SW 1271 (cell line): Measurements from ENCODE around the gene CAP2.
"Not testable (repeated sequence)": the region's sequence is repeated elsewhere in the genome, so short reads cannot be mapped to it uniquely, and the experiment has no call there.

Source experiments
- DNase-seq, 2 experiments: peaks; one replicate each; lab custom pipeline; 2025; lab: John Stamatoyannopoulos, UW

CAP2 gene

DNA sequence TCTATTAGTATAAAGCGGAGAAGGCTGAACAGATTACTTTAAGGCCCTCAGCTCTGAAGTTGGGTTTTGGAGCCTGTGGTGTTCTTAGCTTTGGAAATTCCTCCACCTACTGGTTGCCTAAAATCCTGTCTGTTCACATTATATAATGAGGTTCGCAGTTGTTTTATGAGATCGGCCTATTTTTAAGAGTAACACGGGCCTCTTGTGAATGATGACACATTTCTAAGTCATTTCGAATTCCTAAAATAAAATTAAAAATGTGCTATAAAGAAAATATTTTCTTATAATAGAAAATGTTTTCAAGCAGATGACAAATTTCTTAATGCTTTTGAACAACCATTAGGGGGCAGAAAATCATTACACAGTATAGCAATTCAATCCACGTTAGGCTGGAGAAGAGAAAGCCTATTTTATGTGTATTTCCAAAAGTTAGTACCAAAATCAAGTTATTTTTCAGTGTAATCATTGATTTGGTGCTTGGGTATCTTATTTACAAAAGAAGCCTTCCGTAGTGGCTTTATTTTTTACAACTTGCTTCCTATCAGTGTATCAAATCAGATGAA lies 190.9 kb downstream of the CAP2 start:
- peak in 1 of 2 experiments; percentile 88 for DNase-seq

- DNase-seq = peak; percentile 47 to 67
Observed at GRCh38 chr6:17585766-17586490, 192.5 kb downstream of the CAP2 start.

GRCh38 chr6:17586623-17587022 lies 193.2 kb downstream of the CAP2 start:
- DNase-seq = not testable (repeated sequence)

GRCh38 chr6:17588011-17588410 lies 194.6 kb downstream of the CAP2 start:
- no peak for DNase-seq

GRCh38 chr6:17589406-17590096 lies 196.2 kb downstream of the CAP2 start:
- DNase-seq = peak; percentile 92 to 93

- DNase-seq = no peak
Observed at GRCh38 chr6:17591287-17591686, 197.9 kb downstream of the CAP2 start.

- DNase-seq = no peak
Observed at GRCh38 chr6:17593246-17593645, 199.9 kb downstream of the CAP2 start.

GRCh38 chr6:17596085-17596484 lies 202.7 kb downstream of the CAP2 start:
- DNase-seq = no peak

GRCh38 chr6:17599877-17600526 lies 206.6 kb downstream of the CAP2 start, which contains the start of gene FAM8A1:
Gene FAM8A1 (plus strand): TSS chr6:17600302. CDS start chr6:17600410, 108 bp downstream.
- peak; percentile 88 to 90 for DNase-seq

GRCh38 chr6:17600527-17601385 lies 207.4 kb downstream of the CAP2 start:
- DNase-seq = no peak

DNA sequence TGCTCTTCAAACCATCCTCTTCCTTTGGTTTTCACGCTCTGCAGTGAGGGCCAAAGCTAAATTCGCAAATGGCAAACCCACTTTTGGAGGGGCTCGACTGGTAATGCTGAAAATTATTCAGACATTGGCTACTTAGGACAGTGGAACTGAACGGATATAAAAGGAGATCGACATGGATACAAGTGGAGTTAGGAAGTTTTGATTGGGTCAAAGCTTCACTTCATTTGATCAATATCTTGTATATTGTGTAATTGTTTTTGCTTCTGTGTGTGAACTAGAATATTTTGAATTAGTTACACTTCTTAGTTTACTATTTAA lies 207.9 kb downstream of the CAP2 start:
- no peak for DNase-seq

DNA sequence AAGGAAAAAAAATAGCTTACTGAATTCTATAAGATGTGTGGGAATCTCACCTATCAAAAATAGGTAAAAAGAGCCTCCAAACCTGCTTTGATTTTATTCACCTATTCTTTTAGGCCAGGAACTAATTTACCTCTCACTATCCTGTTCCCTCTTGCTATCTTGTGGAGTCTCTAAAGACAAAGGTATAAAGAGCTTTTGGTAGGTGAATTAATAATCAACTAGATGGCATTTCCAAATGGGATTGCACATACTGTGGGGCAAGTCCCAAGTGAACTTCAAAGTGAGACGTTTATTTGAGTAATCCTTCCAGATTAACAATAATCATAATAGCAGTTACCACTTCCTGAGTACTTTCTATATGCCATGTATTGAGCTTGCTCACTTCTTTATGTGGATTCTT lies 209.5 kb downstream of the CAP2 start:
- DNase-seq = no peak

GRCh38 chr6:17606606-17607005 lies 213.2 kb downstream of the CAP2 start:
- DNase-seq = no peak
